ENCODE measurements around the gene ZNF566.
"Not testable (repeated sequence)": the region's sequence is repeated elsewhere in the genome, so short reads cannot be mapped to it uniquely, and the experiment has no call there.

Gene ZNF566

GRCh38 chr19:36492689-36493453, 3.5 kb upstream of the ZNF566 start:
- not testable (repeated sequence) for H3K4me1 ChIP-seq (ENCODE audit: control insufficient read depth, insufficient read depth, low read length); H3K27me3 ChIP-seq (ENCODE audit: control insufficient read depth, insufficient read depth, low read length); H3K9me3 ChIP-seq (ENCODE audit: control insufficient read depth, low read length); H3K9ac ChIP-seq (ENCODE audit: low read length); H3K36me3 ChIP-seq (ENCODE audit: control insufficient read depth, insufficient read depth, low read length); H3K4me3 ChIP-seq (ENCODE audit: low read length)

DNA sequence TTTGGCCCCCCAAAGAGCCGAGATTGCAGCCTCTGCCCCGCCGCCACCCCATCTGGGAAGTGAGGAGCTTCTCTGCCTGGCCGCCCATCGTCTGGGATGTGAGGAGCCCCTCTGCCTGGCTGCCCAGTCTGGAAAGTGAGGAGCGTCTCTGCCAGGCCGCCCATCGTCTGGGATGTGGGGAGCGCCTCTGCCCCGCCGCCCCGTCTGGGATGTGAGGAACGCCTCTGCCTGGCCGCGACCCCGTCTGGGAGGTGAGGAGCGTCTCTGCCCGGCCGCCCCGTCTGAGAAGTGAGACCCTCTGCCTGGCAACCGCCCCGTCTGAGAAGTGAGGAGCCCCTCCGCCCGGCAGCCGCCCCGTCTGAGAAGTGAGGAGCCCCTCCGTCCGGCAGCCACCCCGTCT, 1.5 kb upstream of the ZNF566 start:
- not testable (repeated sequence) for H3K4me1 ChIP-seq (ENCODE audit: control insufficient read depth, insufficient read depth, low read length); H3K9me3 ChIP-seq (ENCODE audit: control insufficient read depth, low read length); H3K27me3 ChIP-seq (ENCODE audit: control insufficient read depth, insufficient read depth, low read length); H3K9ac ChIP-seq (ENCODE audit: low read length); H3K4me3 ChIP-seq (ENCODE audit: low read length); H3K36me3 ChIP-seq (ENCODE audit: control insufficient read depth, insufficient read depth, low read length)

DNA sequence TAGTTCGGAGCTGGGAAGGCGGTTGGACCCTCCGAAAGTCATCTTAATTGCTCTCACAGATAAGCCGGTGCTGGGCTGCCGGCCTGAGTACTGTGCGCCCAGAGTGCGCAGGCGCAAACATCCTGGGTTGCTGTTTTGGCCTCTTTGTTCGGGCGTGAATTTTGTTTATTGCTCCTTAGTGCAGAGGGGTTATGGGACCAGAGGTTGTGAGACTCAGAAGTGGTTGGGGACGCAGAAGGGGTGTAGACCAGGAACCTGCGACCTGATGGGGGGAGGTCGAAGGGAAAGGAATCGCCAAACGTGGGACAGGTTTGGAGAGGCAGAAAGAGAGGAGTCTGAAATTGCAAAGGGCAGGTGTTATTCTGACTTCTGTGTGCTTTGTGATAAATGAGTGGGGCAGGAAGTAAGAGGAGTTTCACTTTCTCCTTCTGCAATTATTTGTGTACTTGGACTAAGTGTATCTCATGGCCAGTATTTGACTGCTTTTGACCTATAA, 607 bp upstream of the ZNF566 start:
- Histone ChIP-seq H3K9ac (ENCODE audit: low read length) (peak overlapping the region; percentile 89), H3K4me1 (ENCODE audit: control insufficient read depth, insufficient read depth, low read length) (peaks cover 8% of the 10 kb centered on the region), H3K36me3 (ENCODE audit: control insufficient read depth, insufficient read depth, low read length) (no peaks in the 10 kb centered on the region), H3K27me3 (ENCODE audit: control insufficient read depth, insufficient read depth, low read length) (no peaks in the 10 kb centered on the region), H3K4me3 (ENCODE audit: low read length) (peak overlapping the region; percentile 95), H3K9me3 (ENCODE audit: control insufficient read depth, low read length) (no peaks in the 10 kb centered on the region)

DNA sequence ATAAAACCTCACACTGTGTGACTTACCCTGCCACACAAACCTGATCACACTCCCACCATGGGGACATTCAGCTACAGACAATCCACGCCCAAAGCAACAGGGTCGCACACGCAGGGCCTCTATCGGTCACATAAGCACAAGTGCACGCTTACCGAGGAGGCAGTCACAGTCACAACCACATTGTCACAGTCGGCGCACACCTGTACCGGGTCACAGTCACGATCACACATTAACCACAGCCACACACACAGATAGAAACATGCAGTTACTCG, 579 bp downstream of the ZNF566 start:
- Histone ChIP-seq H3K27me3 (ENCODE audit: control insufficient read depth, insufficient read depth, low read length) (no peaks in the 10 kb centered on the region), H3K9me3 (ENCODE audit: control insufficient read depth, low read length) (no peaks in the 10 kb centered on the region), H3K9ac (ENCODE audit: low read length) (peak overlapping the region; percentile 89), H3K4me1 (ENCODE audit: control insufficient read depth, insufficient read depth, low read length) (peaks cover 8% of the 10 kb centered on the region), H3K4me3 (ENCODE audit: low read length) (peak overlapping the region; percentile 95), H3K36me3 (ENCODE audit: control insufficient read depth, insufficient read depth, low read length) (no peaks in the 10 kb centered on the region)

GRCh38 chr19:36488118-36488845, 1.1 kb downstream of the ZNF566 start:
- H3K36me3 ChIP-seq (ENCODE audit: control insufficient read depth, insufficient read depth, low read length): no peaks in the 10 kb centered on the region
- H3K9ac ChIP-seq (ENCODE audit: low read length): peak overlapping the region; percentile 89
- no peaks in the 10 kb centered on the region for H3K27me3 ChIP-seq (ENCODE audit: control insufficient read depth, insufficient read depth, low read length)
- H3K4me3 ChIP-seq (ENCODE audit: low read length): peak overlapping the region; percentile 95
- no peaks in the 10 kb centered on the region for H3K9me3 ChIP-seq (ENCODE audit: control insufficient read depth, low read length)
- peaks cover 8% of the 10 kb centered on the region for H3K4me1 ChIP-seq (ENCODE audit: control insufficient read depth, insufficient read depth, low read length)

DNA sequence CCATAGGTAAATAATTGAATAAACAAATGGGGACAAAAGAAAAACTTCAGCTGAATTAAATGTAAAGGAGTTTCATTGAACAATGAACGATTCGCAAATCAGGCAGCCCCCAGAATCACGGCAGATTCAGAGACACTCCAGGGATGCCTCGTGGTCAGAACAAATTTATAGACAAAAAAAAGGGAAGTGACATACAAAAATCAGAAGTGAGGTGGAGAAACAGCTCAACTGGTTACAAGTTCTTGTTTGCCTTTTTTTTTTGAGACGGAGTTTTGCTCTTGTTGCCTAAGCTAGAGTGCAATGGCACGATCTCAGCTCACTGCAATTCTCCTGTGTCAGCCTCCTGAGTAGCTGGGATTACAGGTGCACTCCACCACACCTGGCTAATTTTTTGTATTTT, 5.7 kb downstream of the ZNF566 start:
- Histone ChIP-seq H3K9me3 (ENCODE audit: control insufficient read depth, low read length) (no peaks in the 10 kb centered on the region), H3K4me3 (ENCODE audit: low read length) (no peak overlapping the region), H3K4me1 (ENCODE audit: control insufficient read depth, insufficient read depth, low read length) (peaks cover 6% of the 10 kb centered on the region), H3K27me3 (ENCODE audit: control insufficient read depth, insufficient read depth, low read length) (no peaks in the 10 kb centered on the region), H3K36me3 (ENCODE audit: control insufficient read depth, insufficient read depth, low read length) (peaks cover 3% of the 10 kb centered on the region), H3K9ac (ENCODE audit: low read length) (no peak overlapping the region)

- Histone ChIP-seq H3K9me3 (ENCODE audit: control insufficient read depth, low read length) (no peaks in the 10 kb centered on the region), H3K36me3 (ENCODE audit: control insufficient read depth, insufficient read depth, low read length) (peaks cover 3% of the 10 kb centered on the region), H3K4me3 (ENCODE audit: low read length) (no peak overlapping the region), H3K27me3 (ENCODE audit: control insufficient read depth, insufficient read depth, low read length) (no peaks in the 10 kb centered on the region), H3K9ac (ENCODE audit: low read length) (no peak overlapping the region), H3K4me1 (ENCODE audit: control insufficient read depth, insufficient read depth, low read length) (no peaks in the 10 kb centered on the region)
Measured at GRCh38 chr19:36482876-36483275, 6.5 kb downstream of the ZNF566 start.

DNA sequence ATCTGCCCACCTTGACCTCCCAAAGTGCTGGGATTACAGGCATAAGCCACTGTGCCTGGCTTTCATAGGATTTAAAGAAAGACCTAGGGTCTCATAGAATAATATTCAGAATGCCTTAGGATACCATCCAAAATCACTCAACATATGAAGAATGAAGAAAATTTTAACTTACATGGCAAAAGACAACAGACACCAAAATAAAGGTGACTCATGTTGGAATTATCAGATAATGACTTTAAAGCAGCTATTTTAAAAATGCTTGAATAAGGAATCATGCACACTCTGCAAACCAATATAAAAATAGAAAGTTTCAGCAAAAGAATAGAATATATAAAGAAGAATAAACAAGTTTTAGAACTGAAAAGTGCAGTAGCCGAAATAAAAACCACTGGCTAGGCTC, 29.3 kb downstream of the ZNF566 start:
- no peaks in the 10 kb centered on the region for H3K9me3 ChIP-seq (ENCODE audit: control insufficient read depth, low read length)
- no peak overlapping the region for H3K4me3 ChIP-seq (ENCODE audit: low read length)
- no peaks in the 10 kb centered on the region for H3K36me3 ChIP-seq (ENCODE audit: control insufficient read depth, insufficient read depth, low read length)
- H3K27me3 ChIP-seq (ENCODE audit: control insufficient read depth, insufficient read depth, low read length): no peaks in the 10 kb centered on the region
- H3K4me1 ChIP-seq (ENCODE audit: control insufficient read depth, insufficient read depth, low read length): no peaks in the 10 kb centered on the region
- no peak overlapping the region for H3K9ac ChIP-seq (ENCODE audit: low read length)

DNA sequence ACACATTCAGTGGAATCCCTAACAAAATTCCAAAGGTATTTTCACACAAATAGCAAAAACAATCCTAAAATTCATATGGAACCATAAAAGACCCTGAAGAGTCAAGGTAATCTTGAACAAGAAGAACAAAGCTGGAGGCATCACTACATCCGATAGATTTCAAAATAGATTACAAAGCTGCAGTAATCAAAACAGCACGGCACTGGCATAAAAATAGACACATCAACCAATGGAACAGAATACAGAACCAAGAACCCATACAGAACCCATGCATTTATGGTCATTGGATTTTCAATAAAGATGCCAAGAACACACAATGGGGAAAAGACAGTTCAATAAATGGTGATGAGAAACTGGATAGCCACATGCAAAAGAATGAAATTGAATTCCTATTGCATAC, 32.5 kb downstream of the ZNF566 start:
- Histone ChIP-seq H3K36me3 (ENCODE audit: control insufficient read depth, insufficient read depth, low read length) (no peaks in the 10 kb centered on the region), H3K9me3 (ENCODE audit: control insufficient read depth, low read length) (no peaks in the 10 kb centered on the region), H3K27me3 (ENCODE audit: control insufficient read depth, insufficient read depth, low read length) (no peaks in the 10 kb centered on the region), H3K4me1 (ENCODE audit: control insufficient read depth, insufficient read depth, low read length) (no peaks in the 10 kb centered on the region), H3K4me3 (ENCODE audit: low read length) (no peak overlapping the region), H3K9ac (ENCODE audit: low read length) (no peak overlapping the region)

DNA sequence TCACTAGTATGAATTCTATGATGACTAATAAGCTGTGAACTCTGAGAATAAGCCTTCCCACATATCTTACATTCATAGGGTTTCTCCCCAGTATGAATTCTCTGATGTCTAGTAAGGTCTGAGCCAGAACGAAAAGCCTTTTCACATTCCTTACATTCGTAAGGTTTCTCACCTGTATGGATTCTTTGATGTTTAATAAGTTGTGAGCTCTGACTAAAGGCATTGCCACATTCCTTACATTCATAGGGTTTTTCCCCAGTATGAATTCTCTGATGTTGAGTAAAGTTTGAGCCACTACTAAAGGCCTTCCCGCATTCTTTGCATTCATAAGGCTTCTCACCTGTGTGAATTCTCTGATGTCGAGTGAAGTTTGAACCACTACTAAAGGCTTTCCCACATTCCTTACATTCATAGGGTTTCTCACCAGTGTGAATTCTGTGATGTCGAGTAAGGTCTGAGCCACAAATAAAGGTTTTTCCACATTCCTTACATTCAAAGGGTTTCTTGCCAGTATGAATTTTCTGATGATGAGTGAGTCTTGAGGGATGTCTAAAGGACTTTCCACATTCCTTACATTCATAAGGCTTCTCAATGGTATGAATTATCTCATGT, 40.2 kb downstream of the ZNF566 start:
- peaks cover 15% of the 10 kb centered on the region for H3K9me3 ChIP-seq (ENCODE audit: control insufficient read depth, low read length)
- H3K9ac ChIP-seq (ENCODE audit: low read length): no peak overlapping the region
- no peaks in the 10 kb centered on the region for H3K4me1 ChIP-seq (ENCODE audit: control insufficient read depth, insufficient read depth, low read length)
- H3K27me3 ChIP-seq (ENCODE audit: control insufficient read depth, insufficient read depth, low read length): no peaks in the 10 kb centered on the region
- no peaks in the 10 kb centered on the region for H3K36me3 ChIP-seq (ENCODE audit: control insufficient read depth, insufficient read depth, low read length)
- no peak overlapping the region for H3K4me3 ChIP-seq (ENCODE audit: low read length)

DNA sequence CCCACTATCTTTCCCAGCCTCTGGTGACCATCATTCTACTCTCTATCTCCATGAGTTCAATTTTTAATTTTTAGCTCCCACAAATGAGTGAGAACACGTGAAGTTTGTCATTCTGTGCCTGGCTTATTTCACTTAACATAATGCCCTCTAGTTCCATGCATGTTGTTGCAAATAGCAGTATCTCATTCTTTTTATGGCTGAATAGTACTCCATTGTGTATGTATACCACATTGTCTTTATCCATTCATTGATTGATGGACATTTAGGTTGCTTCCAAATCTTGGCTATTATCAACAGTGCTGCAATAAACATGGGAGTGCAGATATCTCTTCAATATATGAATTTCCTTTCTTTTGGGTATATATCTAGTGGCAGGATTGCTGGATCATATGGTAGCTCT, 48.0 kb downstream of the ZNF566 start:
- Histone ChIP-seq H3K9me3 (ENCODE audit: control insufficient read depth, low read length) (no peaks in the 10 kb centered on the region), H3K36me3 (ENCODE audit: control insufficient read depth, insufficient read depth, low read length) (no peaks in the 10 kb centered on the region), H3K27me3 (ENCODE audit: control insufficient read depth, insufficient read depth, low read length) (no peaks in the 10 kb centered on the region), H3K4me3 (ENCODE audit: low read length) (no peak overlapping the region), H3K9ac (ENCODE audit: low read length) (no peak overlapping the region), H3K4me1 (ENCODE audit: control insufficient read depth, insufficient read depth, low read length) (no peaks in the 10 kb centered on the region)

GRCh38 chr19:36436531-36436930, 52.8 kb downstream of the ZNF566 start:
- Histone ChIP-seq H3K27me3 (ENCODE audit: control insufficient read depth, insufficient read depth, low read length) (no peaks in the 10 kb centered on the region), H3K4me1 (ENCODE audit: control insufficient read depth, insufficient read depth, low read length) (no peaks in the 10 kb centered on the region), H3K4me3 (ENCODE audit: low read length) (no peak overlapping the region), H3K9me3 (ENCODE audit: control insufficient read depth, low read length) (no peaks in the 10 kb centered on the region), H3K36me3 (ENCODE audit: control insufficient read depth, insufficient read depth, low read length) (no peaks in the 10 kb centered on the region), H3K9ac (ENCODE audit: low read length) (no peak overlapping the region)

Measured in mucosa of stomach (tissue), 1 donor.